HL-60/S4 (cell line): ENCODE results near the gene STAG2.
"Not testable (repeated sequence)": the region's sequence is repeated elsewhere in the genome, so short reads cannot be mapped to it uniquely, and the experiment has no call there.

ENCODE experiments used
- in situ Hi-C: fragments of 300-500 bp; cut with MboI; formaldehyde crosslinking; loops from 2 replicates; pipeline ENCODE4 v1.14.3; 2022; ENCODE audit warnings: low sequenced_read_pairs

Gene STAG2

GRCh38 chrX:123961268-123962005 lies at the start of gene STAG2:
Gene STAG2, plus strand, starts transcription at chrX:123961706. Its CDS starts 60,922 bp downstream, at chrX:124022628.
- in situ Hi-C loops, result loop anchor here (25.0 kb wide), 1 partner anchor 124 kb away; no protein-coding TSS in a partner anchor

GRCh38 chrX:123917069-123917468 lies 44.4 kb upstream of the STAG2 start:
- in situ Hi-C loops, result no loop called here

- in situ Hi-C loops, result no loop called here
Measured at GRCh38 chrX:123918106-123918721, 43.3 kb upstream of the STAG2 start.

GRCh38 chrX:123920105-123920785 lies 41.3 kb upstream of the STAG2 start:
- in situ Hi-C loops, result no loop called here

GRCh38 chrX:123923211-123923610 lies 38.3 kb upstream of the STAG2 start:
- in situ Hi-C loops, result no loop called here

- in situ Hi-C loops, result no loop called here
Measured at GRCh38 chrX:123924186-123924585, 37.3 kb upstream of the STAG2 start.

GRCh38 chrX:123927845-123928244 lies 33.7 kb upstream of the STAG2 start:
- in situ Hi-C loops, result no loop called here

- in situ Hi-C loops, result not testable (repeated sequence)
Measured at GRCh38 chrX:123932055-123932454, 29.5 kb upstream of the STAG2 start.

GRCh38 chrX:123943074-123943473 lies 18.4 kb upstream of the STAG2 start:
- in situ Hi-C loops, result no loop called here

- in situ Hi-C loops, result no loop called here
Measured at GRCh38 chrX:123943488-123943887, 18.0 kb upstream of the STAG2 start.

- in situ Hi-C loops, result loop anchor here (25.0 kb wide), 1 partner anchor 113 kb away; no protein-coding TSS in a partner anchor
Measured at GRCh38 chrX:123949846-123950245, 11.7 kb upstream of the STAG2 start.

GRCh38 chrX:123959281-123960063 lies 2.0 kb upstream of the STAG2 start:
- in situ Hi-C loops, result loop anchor here (25.0 kb wide), 1 partner anchor 122 kb away; no protein-coding TSS in a partner anchor

GRCh38 chrX:123960956-123961267 lies 594 bp upstream of the STAG2 start:
- in situ Hi-C loops, result loop anchor here (25.0 kb wide), 1 partner anchor 124 kb away; no protein-coding TSS in a partner anchor

- in situ Hi-C loops, result loop anchor here (25.0 kb wide), 1 partner anchor 125 kb away; no protein-coding TSS in a partner anchor
Measured at GRCh38 chrX:123962006-123962467, 531 bp downstream of the STAG2 start.

- in situ Hi-C loops, result loop anchor here (25.0 kb wide), 1 partner anchor 126 kb away; no protein-coding TSS in a partner anchor
Measured at GRCh38 chrX:123962794-123963373, 1.4 kb downstream of the STAG2 start.

- in situ Hi-C loops, result loop anchor here (25.0 kb wide), 1 partner anchor 127 kb away; no protein-coding TSS in a partner anchor
Measured at GRCh38 chrX:123964156-123964834, 2.8 kb downstream of the STAG2 start.

- in situ Hi-C loops, result loop anchor here (25.0 kb wide), 1 partner anchor 128 kb away; no protein-coding TSS in a partner anchor
Measured at GRCh38 chrX:123965712-123966111, 4.2 kb downstream of the STAG2 start.

GRCh38 chrX:123967497-123967896 lies 6.0 kb downstream of the STAG2 start:
- in situ Hi-C loops, result loop anchor here (25.0 kb wide), 1 partner anchor 130 kb away; no protein-coding TSS in a partner anchor

- in situ Hi-C loops, result loop anchor here (25.0 kb wide), 1 partner anchor 131 kb away; no protein-coding TSS in a partner anchor
Measured at GRCh38 chrX:123968383-123969050, 7.0 kb downstream of the STAG2 start.
